HG03025 (cell line): ENCODE data around the gene CACNA2D2.

Experiments
- ATAC-seq: cut with Tn5 transposase; IDR thresholded peaks from one replicate; pipeline ENCODE4 v1.9.1; 2021; ENCODE audit warnings: mild to moderate bottlenecking, moderate library complexity; ENCODE audit not compliant: unreplicated experiment, low FRiP score

The CACNA2D2 gene

GRCh38 chr3:50375258-50375931 lies 128.0 kb downstream of the CACNA2D2 start:
- no peak for ATAC-seq

DNA sequence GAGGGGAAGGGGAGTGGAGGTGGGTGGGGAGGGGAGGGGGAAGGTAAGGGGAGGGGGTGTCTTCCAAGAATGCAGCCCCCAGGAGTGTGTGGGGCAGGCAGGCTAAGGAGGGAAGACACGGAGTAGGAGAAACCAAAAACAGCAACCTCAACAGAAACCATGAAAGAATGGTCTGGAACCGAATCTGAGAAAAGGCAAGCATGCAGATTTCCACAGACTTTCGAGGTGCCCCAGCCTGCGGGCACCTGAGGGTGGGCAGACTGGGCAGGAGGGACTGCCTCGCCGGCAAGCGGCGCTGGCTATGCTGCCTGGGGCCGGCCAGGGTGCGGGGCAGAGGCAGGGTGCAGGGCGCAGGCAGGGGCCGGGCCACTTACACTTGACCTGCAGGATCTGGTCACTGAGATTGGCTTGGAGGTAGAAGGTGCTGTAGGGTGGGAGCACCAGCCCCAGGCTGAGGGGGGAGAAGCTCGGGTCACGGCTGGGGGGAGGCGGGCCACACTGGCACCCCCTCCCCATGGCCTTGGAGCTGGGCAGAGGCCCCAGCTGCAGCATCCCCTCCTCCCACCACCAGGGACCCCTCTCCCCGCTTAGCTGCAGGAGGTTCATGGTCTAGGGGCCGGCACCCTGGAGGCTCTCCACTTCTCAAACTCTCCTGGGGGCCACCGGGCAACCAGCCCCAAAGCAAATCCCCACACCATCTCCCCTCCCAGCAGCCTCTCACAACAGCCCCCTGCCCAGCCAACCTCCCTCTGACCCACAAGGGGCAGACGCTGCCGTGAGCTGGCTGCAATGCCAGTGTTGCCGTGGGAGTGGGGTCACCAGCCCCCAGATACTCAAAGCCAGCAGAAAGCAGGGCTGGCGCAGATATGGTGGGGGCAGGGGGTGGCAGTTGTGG lies 128.8 kb downstream of the CACNA2D2 start:
- ATAC-seq = no peak

GRCh38 chr3:50373146-50374051 lies 130.0 kb downstream of the CACNA2D2 start:
- ATAC-seq = no peak

- ATAC-seq = no peak
These were observed 131.1 kb downstream of the CACNA2D2 start for GRCh38 chr3:50372349-50372748.

DNA sequence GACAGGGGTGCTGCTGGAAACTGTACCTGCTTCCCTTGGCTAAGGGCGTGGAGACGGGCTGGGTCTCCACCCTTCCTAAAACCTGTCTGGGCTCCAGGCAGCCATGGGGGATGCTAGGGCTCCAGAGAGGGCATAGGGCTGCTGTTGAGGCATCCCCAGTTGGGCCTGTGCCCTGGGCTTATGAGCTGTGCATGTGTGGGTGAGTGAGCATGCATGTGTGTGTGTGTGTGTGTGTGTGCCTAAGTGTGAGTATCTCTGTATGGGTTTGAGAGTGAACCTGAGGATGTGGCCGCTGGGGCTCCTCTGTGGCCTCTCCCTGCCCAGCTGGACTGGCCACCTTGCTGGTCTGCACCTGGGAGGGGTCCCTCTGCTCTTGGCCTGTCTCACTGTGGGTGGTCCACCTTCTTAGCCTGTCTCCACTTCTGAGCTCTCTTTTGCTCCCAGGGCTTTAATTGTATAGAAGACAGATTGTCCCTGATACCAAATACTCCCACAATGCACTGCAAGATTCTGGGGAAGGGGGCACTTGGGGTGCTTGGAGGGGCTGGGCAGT lies 132.2 kb downstream of the CACNA2D2 start:
- ATAC-seq = no peak

GRCh38 chr3:50370594-50370993 lies 132.8 kb downstream of the CACNA2D2 start:
- ATAC-seq = no peak

DNA sequence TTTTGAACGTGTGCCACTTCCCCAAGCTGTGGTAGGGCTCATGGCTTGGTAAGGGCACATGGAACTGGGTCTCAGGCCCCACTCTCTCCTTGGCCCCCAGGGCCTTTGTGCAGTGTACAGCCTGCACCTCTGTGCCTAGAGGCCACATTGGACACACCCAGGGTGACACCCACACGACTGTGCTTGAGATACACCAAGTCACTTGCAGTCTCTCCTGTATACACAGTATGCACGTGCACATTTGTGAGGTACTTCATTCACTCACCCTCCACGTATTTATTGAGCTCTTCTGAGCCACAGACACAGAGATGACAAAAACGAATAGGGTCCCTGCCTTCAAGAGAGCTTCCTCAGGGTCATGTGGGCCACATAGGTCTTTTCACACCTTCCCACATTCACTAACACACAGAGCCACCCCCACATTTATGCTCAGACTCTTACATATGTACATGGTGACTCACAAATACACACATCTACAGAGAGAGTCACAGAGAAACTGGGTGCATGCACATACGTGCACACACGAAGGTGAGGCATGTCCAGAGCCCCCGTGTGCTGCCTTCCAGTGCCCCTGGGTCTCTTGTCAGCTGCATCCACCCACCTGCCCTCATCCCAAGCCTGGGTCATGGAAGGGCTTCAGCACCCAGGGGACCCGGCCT lies 134.3 kb downstream of the CACNA2D2 start:
- no peak for ATAC-seq

GRCh38 chr3:50365842-50366220 lies 137.6 kb downstream of the CACNA2D2 start:
- no peak for ATAC-seq

GRCh38 chr3:50365080-50365841 lies 138.2 kb downstream of the CACNA2D2 start:
- ATAC-seq = peak; percentile 90

- ATAC-seq = no peak
These were observed 138.8 kb downstream of the CACNA2D2 start for GRCh38 chr3:50364573-50365079.

DNA sequence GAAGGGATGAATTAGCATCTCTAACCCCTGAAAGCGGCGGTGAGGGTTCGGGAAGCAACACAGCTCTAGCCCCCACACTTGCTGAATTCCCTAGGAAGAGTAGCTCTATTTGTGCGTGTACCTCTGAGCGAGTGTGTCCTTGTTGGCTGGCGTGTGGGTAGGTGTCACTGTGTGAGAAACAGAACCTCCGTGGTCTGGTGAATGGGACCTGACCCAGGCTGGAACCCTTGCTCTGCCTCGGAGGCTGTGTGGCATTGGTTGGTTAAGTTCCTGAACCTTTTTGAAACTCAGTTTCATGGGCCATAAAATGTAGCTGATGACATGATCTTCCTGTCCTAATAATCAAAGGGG lies 143.7 kb downstream of the CACNA2D2 start:
- no peak for ATAC-seq

DNA sequence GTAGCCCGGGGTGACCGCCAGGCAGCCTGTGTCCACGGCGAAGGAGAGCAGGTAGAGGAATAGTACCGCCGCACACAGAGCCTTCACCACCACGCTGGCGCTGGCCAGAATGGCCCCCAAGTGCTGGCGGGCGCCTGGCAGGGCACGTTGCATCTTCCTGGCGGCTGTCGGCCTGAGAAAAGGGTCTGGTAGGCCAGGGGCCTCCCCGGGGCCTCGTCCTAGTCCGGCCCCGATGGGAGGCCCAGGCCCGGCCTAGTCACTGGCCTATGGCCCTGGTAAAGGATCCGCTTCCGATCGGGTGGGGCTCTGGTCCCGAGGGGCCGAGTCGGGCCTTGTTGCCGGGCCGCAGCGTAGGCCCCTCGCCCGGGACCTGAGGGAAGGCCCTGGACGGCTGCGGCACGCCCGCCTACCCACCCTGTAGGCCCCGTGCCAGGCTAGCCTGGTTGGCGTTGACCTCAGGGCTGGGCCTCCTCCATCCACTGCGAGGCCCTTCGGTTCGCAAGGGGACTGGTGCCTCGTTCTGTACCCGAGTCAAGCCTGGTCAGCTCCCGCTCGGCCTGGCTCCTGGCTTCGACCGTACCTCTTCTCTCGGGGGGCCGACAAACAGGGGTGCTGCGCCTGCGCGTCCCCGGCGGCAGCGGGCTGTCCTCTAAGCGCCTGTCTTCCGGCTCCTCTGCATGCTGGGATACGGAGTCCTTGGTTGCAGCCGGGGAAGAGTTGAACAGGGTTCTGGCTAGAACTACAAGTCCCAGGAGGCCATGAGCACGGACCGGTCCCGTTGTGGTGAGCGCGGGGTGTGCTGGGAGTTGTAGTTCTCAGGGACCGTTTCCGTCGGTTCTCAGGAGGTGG lies 144.3 kb downstream of the CACNA2D2 start, which contains the start of gene TMEM115:
TMEM115 (minus strand) TSS at position 611 of the 849 bp plus-strand sequence; CDS start at position 153, 458 bp downstream.
- ATAC-seq = peak; percentile 99

DNA sequence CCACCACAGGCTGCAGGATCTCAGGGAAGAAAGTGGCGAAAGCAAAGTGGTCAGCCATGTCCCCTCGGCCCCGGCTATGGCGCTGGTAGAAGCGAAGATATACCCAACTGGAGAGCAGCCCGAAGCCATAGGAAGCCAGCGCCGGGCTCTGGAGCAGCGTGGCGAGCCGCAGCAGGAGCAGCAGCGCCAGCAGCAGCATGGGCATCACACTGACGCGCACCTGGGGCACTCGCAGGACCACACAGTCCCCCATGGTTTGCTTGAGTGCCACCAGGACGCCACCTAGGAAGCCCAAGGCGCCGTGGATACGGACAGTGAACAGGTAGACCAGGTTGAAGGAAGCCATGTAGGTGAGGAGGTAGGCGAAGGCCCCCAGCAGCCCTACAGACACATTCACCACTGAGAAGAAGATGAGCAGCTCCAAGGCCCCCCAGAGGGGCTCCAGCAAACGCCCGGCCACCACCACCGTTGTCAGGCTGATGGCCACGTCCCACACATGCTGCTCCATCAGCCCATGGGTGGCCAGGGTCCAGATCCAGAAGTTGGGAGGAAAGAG lies 145.0 kb downstream of the CACNA2D2 start:
- no peak for ATAC-seq

GRCh38 chr3:50357481-50357880 lies 146.0 kb downstream of the CACNA2D2 start:
- no peak for ATAC-seq

DNA sequence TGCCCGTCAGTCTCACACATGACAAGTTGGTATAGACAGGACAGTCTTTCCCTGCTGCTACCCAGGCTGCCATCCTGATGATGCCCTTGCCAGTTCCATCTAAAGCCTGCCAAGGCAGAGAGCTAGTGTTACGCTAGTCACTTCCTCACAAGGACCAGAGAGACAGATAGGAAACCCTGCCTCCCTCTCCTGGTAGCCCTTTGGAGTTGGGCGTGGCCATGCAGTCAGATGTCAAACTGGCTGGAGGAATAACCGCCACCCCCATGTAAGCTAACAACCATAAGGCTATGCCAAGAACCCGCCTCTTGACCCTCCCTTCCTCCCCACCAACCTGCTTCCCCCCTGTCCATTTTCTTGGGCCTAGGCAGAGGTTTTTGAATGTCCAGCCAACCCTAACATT lies 146.9 kb downstream of the CACNA2D2 start:
- ATAC-seq = no peak

- no peak for ATAC-seq
These were observed 147.4 kb downstream of the CACNA2D2 start for GRCh38 chr3:50355829-50356552.

GRCh38 chr3:50354850-50355249 lies 148.6 kb downstream of the CACNA2D2 start:
- ATAC-seq = no peak
